Measurements from ENCODE around the gene MYO1H.

The MYO1H gene

DNA sequence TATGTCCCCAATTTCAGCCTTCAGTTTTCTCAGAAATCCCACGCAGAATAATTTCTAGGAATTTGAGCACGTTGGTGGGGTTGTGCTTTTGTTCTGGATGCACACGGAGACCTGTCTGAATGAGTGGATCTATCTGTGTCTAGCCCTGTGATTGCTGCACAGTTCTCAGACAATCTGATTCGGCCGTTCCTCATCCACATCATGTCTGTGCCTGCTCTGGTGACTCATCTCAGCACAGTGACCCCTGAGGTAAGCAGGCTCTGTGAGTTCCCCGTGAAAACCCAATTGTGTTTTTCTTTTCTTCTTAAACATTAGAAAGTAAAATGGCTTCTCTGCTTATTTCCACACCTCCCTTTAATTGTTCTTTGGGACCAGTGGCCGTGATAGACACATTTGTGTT lies 150.0 kb downstream of the MYO1H start:
- Histone ChIP-seq H3K27me3 (no peaks in the 10 kb centered on the region), H3K4me3 (ENCODE audit: low read depth, low read length) (peak overlapping the region; percentile 33), H3K9me3 (no peaks in the 10 kb centered on the region), H3K4me1 (no peaks in the 10 kb centered on the region; the same call in 1 of the 2 replicates), H3K36me3 (no peaks in the 10 kb centered on the region; the same call in 1 of the 2 replicates)
- TF ChIP-seq, protein P1, sequence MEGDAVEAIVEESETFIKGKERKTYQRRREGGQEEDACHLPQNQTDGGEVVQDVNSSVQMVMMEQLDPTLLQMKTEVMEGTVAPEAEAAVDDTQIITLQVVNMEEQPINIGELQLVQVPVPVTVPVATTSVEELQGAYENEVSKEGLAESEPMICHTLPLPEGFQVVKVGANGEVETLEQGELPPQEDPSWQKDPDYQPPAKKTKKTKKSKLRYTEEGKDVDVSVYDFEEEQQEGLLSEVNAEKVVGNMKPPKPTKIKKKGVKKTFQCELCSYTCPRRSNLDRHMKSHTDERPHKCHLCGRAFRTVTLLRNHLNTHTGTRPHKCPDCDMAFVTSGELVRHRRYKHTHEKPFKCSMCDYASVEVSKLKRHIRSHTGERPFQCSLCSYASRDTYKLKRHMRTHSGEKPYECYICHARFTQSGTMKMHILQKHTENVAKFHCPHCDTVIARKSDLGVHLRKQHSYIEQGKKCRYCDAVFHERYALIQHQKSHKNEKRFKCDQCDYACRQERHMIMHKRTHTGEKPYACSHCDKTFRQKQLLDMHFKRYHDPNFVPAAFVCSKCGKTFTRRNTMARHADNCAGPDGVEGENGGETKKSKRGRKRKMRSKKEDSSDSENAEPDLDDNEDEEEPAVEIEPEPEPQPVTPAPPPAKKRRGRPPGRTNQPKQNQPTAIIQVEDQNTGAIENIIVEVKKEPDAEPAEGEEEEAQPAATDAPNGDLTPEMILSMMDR (IDR thresholded peaks at IDR 0.05; ENCODE audit: low read depth, low read length), result no peak
- peak; percentile 58 for DNase-seq

Measured in BE2C (cell line).